ENCODE results near the gene ZNF558. TPM values are rescaled to one million over a fixed set of nuclear protein-coding genes. Genes with fewer than 3 reads are reported as not detected.

The ZNF558 gene
- 10 to 100 TPM; 23.9 to 25.2 TPM for total RNA-seq
- 7.3 TPM for polyA plus RNA-seq

DNA sequence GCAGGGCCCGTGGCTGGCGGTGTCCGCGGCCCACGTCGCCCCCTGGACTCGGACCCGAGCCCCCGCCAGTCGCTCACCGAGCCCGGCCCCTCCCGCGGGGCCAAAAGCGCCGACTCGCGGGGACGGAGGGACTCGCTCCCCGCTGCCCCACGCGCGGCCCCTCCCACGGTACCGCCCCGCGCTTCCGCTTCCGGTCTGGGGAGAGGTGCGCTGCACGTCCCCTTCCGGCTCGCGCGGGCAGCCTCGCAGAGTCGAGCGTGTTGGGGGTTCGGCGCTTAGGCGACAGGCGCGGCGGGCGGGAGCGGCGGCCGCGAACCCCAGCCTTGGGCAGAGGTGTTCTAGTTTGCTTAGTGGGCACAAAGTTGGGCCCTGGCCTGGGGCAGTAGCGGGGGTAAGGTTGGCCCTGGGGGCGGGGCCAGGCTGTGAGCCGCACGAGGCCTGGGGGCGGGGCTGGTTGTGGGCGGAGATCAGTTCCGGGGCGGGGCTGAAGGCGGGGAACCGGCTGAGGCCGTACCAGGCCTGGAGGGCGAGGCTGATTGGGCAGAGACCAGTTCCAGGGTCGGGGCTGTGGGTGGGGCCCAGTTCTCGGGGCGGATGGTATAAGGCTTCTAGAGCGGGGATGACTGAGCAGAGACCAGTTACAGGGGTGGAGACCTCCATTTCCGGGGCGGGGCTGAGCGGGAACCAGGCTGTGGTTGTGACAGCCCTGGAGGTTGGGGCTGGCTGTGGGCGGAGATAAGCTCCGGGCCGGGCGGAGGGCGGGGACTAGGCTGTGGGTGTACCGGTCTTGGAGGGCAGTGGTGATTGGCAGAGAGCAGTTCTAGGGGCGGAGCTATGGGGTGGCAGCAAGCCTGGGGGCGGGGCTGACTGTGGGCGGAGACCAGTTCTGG lies at the start of gene ZNF558, which contains the start of gene MBD3L1:
TSS of gene ZNF558 (minus strand) at position 173 of the 890 bp plus-strand sequence. CDS start 9,645 bp downstream, outside the sequence.
TSS of gene MBD3L1 (plus strand) at position 246 of the 890 bp plus-strand sequence. CDS start 10,302 bp downstream, outside the sequence.
- H3K9me3 Mint-ChIP-seq = peaks cover 0 to 5% (median 0%) of the 10 kb centered on the region in 5 donors
- Histone ChIP-seq H3K36me3 (ENCODE audit: insufficient read depth, low read length) (no peaks in the 10 kb centered on the region), H3K27ac (ENCODE audit: low read depth, low read length) (peak within 1 kb of the TSS; percentile 84), H3K4me3 (ENCODE audit: low read length) (peak within 1 kb of the TSS; percentile 81), H3K9me3 (ENCODE audit: low read length) (no peaks in the 10 kb centered on the region), H3K27me3 (ENCODE audit: insufficient read depth, low read length, poor library complexity, severe bottlenecking) (no peaks in the 10 kb centered on the region), H3K4me1 (ENCODE audit: insufficient read depth, low read length) (peaks cover 15% of the 10 kb centered on the region)
- H3K36me3 Mint-ChIP-seq = peaks cover 0 to 25% (median 13%) of the 10 kb centered on the region in 3 donors
- no peaks in the 10 kb centered on the region for H3K27me3 Mint-ChIP-seq
- DNase-seq = peak; percentile 98 to 99 (median 99)
- ChIA-PET POLR2A (interaction anchor here (0.5 kb wide), 2 partner anchors 8 to 443 kb away, joined by 3 to 7 read pairs; no protein-coding TSS in a partner anchor), CTCF (interaction anchor here (1.3 kb wide), 1 partner anchor 138 kb away, joined by 4 read pairs; no protein-coding TSS in a partner anchor)
- H3K4me3 Mint-ChIP-seq = peak within 1 kb of the TSS; percentile 88 to 98 (median 92)
- H3K27ac Mint-ChIP-seq = peak within 1 kb of the TSS; percentile 85 to 99 (median 96)
- peaks cover 19 to 31% (median 27%) of the 10 kb centered on the region in 3 donors for H3K4me1 Mint-ChIP-seq

DNA sequence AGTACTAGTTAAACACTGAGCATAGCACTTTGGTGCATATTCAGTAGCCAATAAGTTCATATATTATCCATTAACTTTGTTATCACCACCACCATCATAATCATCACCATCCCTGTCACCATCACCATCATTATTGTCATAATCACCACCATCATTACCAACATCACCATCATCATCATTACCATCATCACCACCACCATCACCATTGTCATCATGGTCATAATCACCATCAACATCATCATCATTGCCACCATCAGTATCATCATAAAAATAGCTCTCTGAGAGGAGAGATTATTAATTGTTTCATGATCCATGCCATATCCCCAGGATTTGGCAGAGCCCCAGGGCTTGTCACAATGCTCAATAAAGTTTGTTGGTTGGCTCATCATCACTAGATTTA lies 49.4 kb upstream of the ZNF558 start:
- Mint-ChIP-seq H3K9me3 (peaks cover 0 to 14% (median 7%) of the 10 kb centered on the region in 5 donors), H3K4me3 (no peak overlapping the region), H3K4me1 (no peaks in the 10 kb centered on the region), H3K27me3 (peaks cover 10 to 18% of the 10 kb centered on the region in 2 donors), H3K36me3 (no peaks in the 10 kb centered on the region), H3K27ac (no peak overlapping the region)
- no peaks in the 10 kb centered on the region for H3K9me3 ChIP-seq (ENCODE audit: low read length)
- H3K4me1 ChIP-seq (ENCODE audit: insufficient read depth, low read length) = no peaks in the 10 kb centered on the region
- no peak for DNase-seq
- H3K27me3 ChIP-seq (ENCODE audit: insufficient read depth, low read length, poor library complexity, severe bottlenecking) = no peaks in the 10 kb centered on the region
- CTCF ChIA-PET = no interaction called here
- H3K36me3 ChIP-seq (ENCODE audit: insufficient read depth, low read length) = no peaks in the 10 kb centered on the region
- no peak overlapping the region for H3K27ac ChIP-seq (ENCODE audit: low read depth, low read length)
- H3K4me3 ChIP-seq (ENCODE audit: low read length) = no peak overlapping the region
- POLR2A ChIA-PET = no interaction called here

DNA sequence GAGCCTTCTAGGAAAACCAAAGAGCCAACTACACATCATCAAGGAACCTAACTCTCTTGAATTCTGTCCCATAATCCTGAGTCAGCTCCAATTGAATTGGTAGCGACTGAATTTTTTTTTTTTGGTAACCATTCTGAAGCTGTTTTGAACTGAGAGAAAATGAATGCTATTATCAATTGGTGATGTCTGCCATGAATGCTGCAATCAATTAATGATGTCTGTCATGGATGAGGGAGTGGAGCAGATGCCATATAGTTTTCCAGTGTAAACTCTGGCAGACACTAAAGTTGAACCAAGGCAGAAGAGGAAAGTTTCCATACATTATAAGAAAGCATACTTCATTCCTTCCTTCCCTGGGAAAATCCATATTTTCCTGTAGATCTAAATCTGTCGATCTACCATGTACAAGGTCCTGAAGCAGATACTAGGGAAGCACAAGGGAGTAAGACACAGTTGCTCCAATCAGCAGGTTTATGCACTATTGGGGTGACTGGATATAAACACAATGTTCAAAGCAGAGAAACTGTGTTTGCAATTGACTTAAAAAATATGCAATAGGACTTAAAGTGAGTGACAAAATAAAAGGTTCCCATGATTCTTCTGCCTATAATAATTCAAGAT lies 48.9 kb upstream of the ZNF558 start:
- Histone ChIP-seq H3K4me1 (ENCODE audit: insufficient read depth, low read length) (no peaks in the 10 kb centered on the region), H3K27ac (ENCODE audit: low read depth, low read length) (no peak overlapping the region), H3K4me3 (ENCODE audit: low read length) (no peak overlapping the region), H3K27me3 (ENCODE audit: insufficient read depth, low read length, poor library complexity, severe bottlenecking) (no peaks in the 10 kb centered on the region), H3K36me3 (ENCODE audit: insufficient read depth, low read length) (no peaks in the 10 kb centered on the region), H3K9me3 (ENCODE audit: low read length) (no peaks in the 10 kb centered on the region)
- ChIA-PET CTCF (no interaction called here), POLR2A (no interaction called here)
- no peaks in the 10 kb centered on the region for H3K4me1 Mint-ChIP-seq
- H3K36me3 Mint-ChIP-seq = no peaks in the 10 kb centered on the region
- no peak for DNase-seq
- peaks cover 0 to 14% (median 7%) of the 10 kb centered on the region in 5 donors for H3K9me3 Mint-ChIP-seq
- H3K4me3 Mint-ChIP-seq = no peak overlapping the region
- H3K27me3 Mint-ChIP-seq = peaks cover 10 to 18% of the 10 kb centered on the region in 2 donors
- no peak overlapping the region for H3K27ac Mint-ChIP-seq

DNA sequence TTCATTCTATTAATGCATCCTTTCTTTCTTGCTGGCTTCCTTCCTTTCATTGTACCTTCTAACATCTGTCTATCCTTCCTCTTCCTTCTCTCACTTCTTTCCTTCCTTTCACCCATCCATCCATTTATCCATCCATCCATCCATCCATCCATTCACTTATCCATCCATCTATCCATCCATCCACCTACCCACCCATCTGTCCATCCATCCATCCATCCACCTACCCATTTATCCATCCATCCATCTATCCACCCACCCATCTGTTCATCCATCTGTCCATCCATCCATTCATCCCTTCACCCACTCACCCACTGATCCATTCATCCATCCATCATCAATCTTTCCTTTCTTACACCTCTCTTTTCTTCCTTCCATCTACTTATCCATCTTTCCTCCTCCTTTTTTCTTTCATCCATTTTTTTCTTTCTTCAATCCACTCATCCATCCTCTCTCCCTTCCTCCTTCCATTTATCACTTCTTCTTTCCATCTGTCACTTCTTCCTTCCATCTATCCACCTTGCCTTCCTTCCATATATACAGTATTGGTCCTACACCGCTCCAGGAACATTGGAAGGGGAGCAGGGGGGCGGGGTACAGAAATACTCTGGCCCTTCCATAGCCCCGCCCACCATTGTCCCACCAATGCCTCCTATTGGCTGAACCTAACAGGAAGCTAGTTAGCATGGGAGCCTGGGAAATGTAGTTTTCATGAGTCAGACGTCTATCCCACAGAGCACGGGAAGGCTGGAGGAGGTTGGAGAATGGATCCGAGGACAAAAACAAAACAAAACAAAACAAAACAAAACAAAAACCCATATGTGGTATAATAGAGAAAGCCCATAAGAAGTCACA lies 46.0 kb upstream of the ZNF558 start:
- POLR2A ChIA-PET = no interaction called here
- DNase-seq = no peak
- no peak overlapping the region for H3K27ac ChIP-seq (ENCODE audit: low read depth, low read length)
- no peak overlapping the region for H3K4me3 ChIP-seq (ENCODE audit: low read length)
- CTCF ChIA-PET = no interaction called here
- Mint-ChIP-seq H3K36me3 (no peaks in the 10 kb centered on the region), H3K27me3 (peaks cover 8 to 32% of the 10 kb centered on the region in 2 donors), H3K4me3 (no peak overlapping the region), H3K4me1 (no peaks in the 10 kb centered on the region), H3K9me3 (peaks cover 0 to 15% (median 7%) of the 10 kb centered on the region in 5 donors), H3K27ac (no peak overlapping the region)
- H3K4me1 ChIP-seq (ENCODE audit: insufficient read depth, low read length) = no peaks in the 10 kb centered on the region
- H3K27me3 ChIP-seq (ENCODE audit: insufficient read depth, low read length, poor library complexity, severe bottlenecking) = no peaks in the 10 kb centered on the region
- H3K36me3 ChIP-seq (ENCODE audit: insufficient read depth, low read length) = no peaks in the 10 kb centered on the region
- no peaks in the 10 kb centered on the region for H3K9me3 ChIP-seq (ENCODE audit: low read length)

DNA sequence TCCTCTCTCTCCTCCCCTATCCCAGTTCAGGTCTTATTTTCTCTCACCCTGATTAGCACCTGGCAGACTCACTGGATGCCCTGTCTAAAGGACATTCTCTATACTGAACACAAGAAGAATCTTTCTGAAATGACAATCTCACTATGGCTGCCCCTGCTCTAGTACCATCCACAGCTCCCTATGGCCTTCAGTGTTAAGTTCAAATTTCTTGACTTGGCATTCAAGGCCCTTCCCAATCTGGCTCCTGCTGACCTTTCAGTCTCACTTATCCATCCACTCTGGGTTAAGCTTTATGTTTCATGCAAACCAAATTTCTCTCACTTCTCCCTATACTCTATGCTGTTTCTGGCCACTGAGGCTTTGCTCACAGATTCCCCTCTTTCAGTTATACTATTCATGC lies 34.2 kb upstream of the ZNF558 start:
- no peak for DNase-seq
- H3K9me3 ChIP-seq (ENCODE audit: low read length) = no peaks in the 10 kb centered on the region
- CTCF ChIA-PET = no interaction called here
- POLR2A ChIA-PET = no interaction called here
- no peaks in the 10 kb centered on the region for H3K4me1 ChIP-seq (ENCODE audit: insufficient read depth, low read length)
- H3K27ac ChIP-seq (ENCODE audit: low read depth, low read length) = no peak overlapping the region
- H3K4me3 Mint-ChIP-seq = no peak overlapping the region
- no peaks in the 10 kb centered on the region for H3K36me3 ChIP-seq (ENCODE audit: insufficient read depth, low read length)
- no peaks in the 10 kb centered on the region for H3K36me3 Mint-ChIP-seq
- no peak overlapping the region for H3K27ac Mint-ChIP-seq
- H3K27me3 ChIP-seq (ENCODE audit: insufficient read depth, low read length, poor library complexity, severe bottlenecking) = peaks cover 3% of the 10 kb centered on the region
- no peaks in the 10 kb centered on the region for H3K4me1 Mint-ChIP-seq
- no peak overlapping the region for H3K4me3 ChIP-seq (ENCODE audit: low read length)
- peaks cover 11 to 23% of the 10 kb centered on the region in 2 donors for H3K27me3 Mint-ChIP-seq
- H3K9me3 Mint-ChIP-seq = peaks cover 0 to 2% (median 0%) of the 10 kb centered on the region in 5 donors

DNA sequence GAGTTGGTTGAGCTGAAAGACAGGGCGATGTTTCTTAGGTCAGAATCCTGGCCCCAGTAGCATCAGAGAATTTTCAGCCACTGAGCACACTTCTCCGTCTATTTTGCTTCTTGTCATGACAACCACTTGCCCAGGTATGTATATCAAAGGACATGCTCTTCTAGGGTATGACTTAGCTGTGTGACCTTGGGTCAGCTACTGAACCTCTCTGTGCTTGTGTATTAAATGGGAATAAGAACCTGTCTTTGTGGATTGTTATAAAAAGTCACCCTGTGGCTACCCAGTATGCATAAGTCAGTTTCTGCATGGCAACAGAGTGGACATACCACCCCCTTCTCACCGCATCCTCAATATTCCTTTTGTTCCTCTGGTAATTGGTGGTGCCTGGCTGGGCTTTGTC lies 26.2 kb upstream of the ZNF558 start:
- Histone ChIP-seq H3K36me3 (ENCODE audit: insufficient read depth, low read length) (no peaks in the 10 kb centered on the region), H3K4me1 (ENCODE audit: insufficient read depth, low read length) (no peaks in the 10 kb centered on the region), H3K4me3 (ENCODE audit: low read length) (no peak overlapping the region), H3K9me3 (ENCODE audit: low read length) (no peaks in the 10 kb centered on the region), H3K27me3 (ENCODE audit: insufficient read depth, low read length, poor library complexity, severe bottlenecking) (no peaks in the 10 kb centered on the region), H3K27ac (ENCODE audit: low read depth, low read length) (no peak overlapping the region)
- ChIA-PET POLR2A (interaction anchor here (0.7 kb wide), 1 partner anchor 152 kb away, joined by 3 read pairs; no protein-coding TSS in a partner anchor), CTCF (no interaction called here)
- H3K27ac Mint-ChIP-seq = no peak overlapping the region
- DNase-seq = no peak
- peaks cover 0 to 2% (median 0%) of the 10 kb centered on the region in 5 donors for H3K9me3 Mint-ChIP-seq
- no peaks in the 10 kb centered on the region for H3K4me1 Mint-ChIP-seq
- peaks cover 22 to 43% of the 10 kb centered on the region in 2 donors for H3K27me3 Mint-ChIP-seq
- no peak overlapping the region for H3K4me3 Mint-ChIP-seq
- no peaks in the 10 kb centered on the region for H3K36me3 Mint-ChIP-seq

DNA sequence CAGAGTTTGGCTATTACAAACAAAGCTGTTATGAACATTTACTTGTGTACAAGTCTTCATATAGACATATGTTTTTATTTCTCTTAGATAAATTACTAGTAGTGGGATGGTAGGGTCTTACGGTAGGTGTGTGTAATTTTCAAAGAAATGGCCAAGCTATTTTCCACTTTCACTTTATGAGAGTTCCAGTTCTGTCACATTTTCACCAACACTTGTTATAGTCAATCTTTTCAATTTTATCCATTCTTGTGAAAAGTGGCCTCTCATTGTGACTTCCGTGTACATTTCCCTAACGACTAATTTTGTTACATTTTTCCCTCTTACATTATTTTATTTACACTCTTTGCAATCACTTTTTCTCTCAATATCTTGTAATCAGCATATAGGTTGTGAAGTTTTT lies 18.4 kb upstream of the ZNF558 start:
- ChIA-PET POLR2A (no interaction called here), CTCF (no interaction called here)
- Mint-ChIP-seq H3K27me3 (peaks cover 21 to 50% of the 10 kb centered on the region in 2 donors), H3K4me1 (no peaks in the 10 kb centered on the region), H3K9me3 (peaks cover 5 to 20% (median 8%) of the 10 kb centered on the region in 5 donors), H3K4me3 (no peak overlapping the region), H3K27ac (no peak overlapping the region), H3K36me3 (peaks cover 0 to 15% (median 0%) of the 10 kb centered on the region in 3 donors)
- Histone ChIP-seq H3K27me3 (ENCODE audit: insufficient read depth, low read length, poor library complexity, severe bottlenecking) (no peaks in the 10 kb centered on the region), H3K27ac (ENCODE audit: low read depth, low read length) (no peak overlapping the region), H3K4me1 (ENCODE audit: insufficient read depth, low read length) (no peaks in the 10 kb centered on the region), H3K36me3 (ENCODE audit: insufficient read depth, low read length) (no peaks in the 10 kb centered on the region), H3K9me3 (ENCODE audit: low read length) (no peaks in the 10 kb centered on the region), H3K4me3 (ENCODE audit: low read length) (no peak overlapping the region)
- DNase-seq = no peak
